Measurements from ENCODE around the gene PDE4A. TPM values are rescaled to one million over a fixed set of nuclear protein-coding genes. Genes with fewer than 3 reads are reported as not detected.
"Not testable (repeated sequence)": the region's sequence is repeated elsewhere in the genome, so short reads cannot be mapped to it uniquely, and the experiment has no call there.

Gene PDE4A
- total RNA-seq, 1 experiment from 2014 or later = 10.4 TPM

DNA sequence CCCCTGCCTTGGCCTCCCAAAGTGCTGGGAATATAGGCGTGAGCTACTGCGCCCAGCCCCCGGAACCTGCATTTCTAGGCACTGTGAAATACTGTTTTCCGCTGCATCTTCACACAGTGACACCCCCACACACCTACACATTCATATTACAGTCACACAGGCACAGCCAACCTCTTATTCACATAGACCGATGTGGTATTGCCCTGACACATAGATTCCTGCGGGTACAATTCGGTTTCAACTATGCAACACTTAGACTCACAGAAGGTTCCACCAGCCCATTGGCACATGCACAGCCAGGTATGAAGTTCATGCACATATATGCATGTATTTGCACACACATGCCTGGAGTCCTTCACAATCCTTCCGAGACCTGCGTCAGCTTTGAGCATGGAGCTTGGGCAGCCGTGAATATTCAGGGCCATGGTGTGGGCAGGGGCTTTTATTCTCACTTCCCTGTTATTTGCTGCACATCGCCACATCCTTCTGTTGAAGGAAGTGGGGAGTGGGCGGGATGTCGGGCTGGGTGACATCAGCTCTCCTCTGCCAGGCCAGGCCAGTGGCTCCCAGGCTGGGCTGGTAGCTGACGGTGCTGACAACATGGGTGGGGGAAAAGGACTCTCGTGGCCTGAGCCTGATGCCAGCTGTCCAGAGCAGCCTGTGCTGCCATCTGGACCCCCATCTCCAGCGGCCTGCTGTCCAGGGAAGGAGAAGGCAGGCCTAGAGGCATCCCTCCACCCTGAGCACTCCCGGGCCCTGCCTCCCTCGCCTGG is 11.6 kb upstream of the PDE4A start:
- Histone ChIP-seq H3K27me3 (ENCODE audit: insufficient read depth, low read depth) (peaks cover 35% of the 10 kb centered on the region; the same call in 1 of the 2 replicates), H2AFZ (no peak overlapping the region), H3K4me2 (no peak overlapping the region), H3K9me3 (ENCODE audit: insufficient read depth, low read depth) (no peaks in the 10 kb centered on the region), H3F3A (ENCODE audit: insufficient read depth, low read depth) (peaks cover 7% of the 10 kb centered on the region; the same call in 1 of the 2 replicates), H3K36me3 (ENCODE audit: low read depth) (no peaks in the 10 kb centered on the region), H3K9me2 (ENCODE audit: insufficient read depth) (no peaks in the 10 kb centered on the region), H4K20me1 (ENCODE audit: insufficient read depth) (no peaks in the 10 kb centered on the region), H3K27ac (no peak overlapping the region), H3K79me2 (ENCODE audit: low read depth) (no peaks in the 10 kb centered on the region), H3K4me3 (no peak overlapping the region), H3K4me1 (replicated peaks; ENCODE audit: insufficient read depth) (peaks cover 7% of the 10 kb centered on the region; the same call in 1 of the 2 replicates)
- BruUV-seq (replicated peaks) = no TSS peak
- intact Hi-C loops (cut with micrococcal nuclease; ENCODE audit: unreplicated experiment) = loop anchor here (10.0 kb wide), 1 partner anchor 66 kb away; no protein-coding TSS in a partner anchor
- POLR2A ChIA-PET (ENCODE audit: unreplicated experiment) = no interaction called here
- CTCF ChIA-PET = no interaction called here
- TF ChIP-seq, protein P1, sequence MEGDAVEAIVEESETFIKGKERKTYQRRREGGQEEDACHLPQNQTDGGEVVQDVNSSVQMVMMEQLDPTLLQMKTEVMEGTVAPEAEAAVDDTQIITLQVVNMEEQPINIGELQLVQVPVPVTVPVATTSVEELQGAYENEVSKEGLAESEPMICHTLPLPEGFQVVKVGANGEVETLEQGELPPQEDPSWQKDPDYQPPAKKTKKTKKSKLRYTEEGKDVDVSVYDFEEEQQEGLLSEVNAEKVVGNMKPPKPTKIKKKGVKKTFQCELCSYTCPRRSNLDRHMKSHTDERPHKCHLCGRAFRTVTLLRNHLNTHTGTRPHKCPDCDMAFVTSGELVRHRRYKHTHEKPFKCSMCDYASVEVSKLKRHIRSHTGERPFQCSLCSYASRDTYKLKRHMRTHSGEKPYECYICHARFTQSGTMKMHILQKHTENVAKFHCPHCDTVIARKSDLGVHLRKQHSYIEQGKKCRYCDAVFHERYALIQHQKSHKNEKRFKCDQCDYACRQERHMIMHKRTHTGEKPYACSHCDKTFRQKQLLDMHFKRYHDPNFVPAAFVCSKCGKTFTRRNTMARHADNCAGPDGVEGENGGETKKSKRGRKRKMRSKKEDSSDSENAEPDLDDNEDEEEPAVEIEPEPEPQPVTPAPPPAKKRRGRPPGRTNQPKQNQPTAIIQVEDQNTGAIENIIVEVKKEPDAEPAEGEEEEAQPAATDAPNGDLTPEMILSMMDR (conservative IDR thresholded peaks at IDR 0.05) = no peak
- no peak for TF ChIP-seq EZH2 (IDR thresholded peaks at IDR 0.05; ENCODE audit: low read depth)
- DNase-seq = no peak

DNA sequence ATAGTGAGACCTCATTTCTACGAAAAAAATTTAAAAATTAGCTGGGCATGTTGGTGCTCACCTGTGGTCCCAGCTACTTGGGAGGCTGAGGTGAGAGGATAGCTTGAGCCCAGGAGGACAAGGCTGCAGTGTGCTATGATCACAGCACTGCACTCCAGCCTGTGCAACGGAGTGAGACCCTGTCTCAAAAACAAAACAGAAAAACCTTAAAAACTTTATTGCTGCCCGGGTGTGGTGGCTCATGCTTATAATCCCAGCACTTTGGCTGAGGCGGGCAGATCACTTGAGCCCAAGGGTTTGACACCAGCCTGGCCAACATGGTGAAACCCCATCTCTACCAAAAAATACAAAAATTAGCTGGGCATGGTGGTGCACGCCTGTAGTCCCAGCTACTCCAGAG is 9.1 kb upstream of the PDE4A start:
- BruUV-seq (replicated peaks); H3K4me1 ChIP-seq (replicated peaks; ENCODE audit: insufficient read depth); H3K4me3 ChIP-seq; H3K9me3 ChIP-seq (ENCODE audit: insufficient read depth, low read depth); DNase-seq; intact Hi-C loops (cut with micrococcal nuclease; ENCODE audit: unreplicated experiment); H2AFZ ChIP-seq; H3K4me2 ChIP-seq; CTCF ChIA-PET; H4K20me1 ChIP-seq (ENCODE audit: insufficient read depth); H3K9me2 ChIP-seq (ENCODE audit: insufficient read depth); H3K36me3 ChIP-seq (ENCODE audit: low read depth); H3K79me2 ChIP-seq (ENCODE audit: low read depth); H3K27ac ChIP-seq: not testable (repeated sequence)
- POLR2A ChIA-PET (ENCODE audit: unreplicated experiment) = interaction anchor here (0.7 kb wide), 1 partner anchor 392 kb away, joined by 3 read pairs; no protein-coding TSS in a partner anchor
- Histone ChIP-seq H3F3A (ENCODE audit: insufficient read depth, low read depth) (peaks cover 21% of the 10 kb centered on the region; the same call in 1 of the 2 replicates), H3K27me3 (ENCODE audit: insufficient read depth, low read depth) (peaks cover 26% of the 10 kb centered on the region; the same call in 1 of the 2 replicates)

DNA sequence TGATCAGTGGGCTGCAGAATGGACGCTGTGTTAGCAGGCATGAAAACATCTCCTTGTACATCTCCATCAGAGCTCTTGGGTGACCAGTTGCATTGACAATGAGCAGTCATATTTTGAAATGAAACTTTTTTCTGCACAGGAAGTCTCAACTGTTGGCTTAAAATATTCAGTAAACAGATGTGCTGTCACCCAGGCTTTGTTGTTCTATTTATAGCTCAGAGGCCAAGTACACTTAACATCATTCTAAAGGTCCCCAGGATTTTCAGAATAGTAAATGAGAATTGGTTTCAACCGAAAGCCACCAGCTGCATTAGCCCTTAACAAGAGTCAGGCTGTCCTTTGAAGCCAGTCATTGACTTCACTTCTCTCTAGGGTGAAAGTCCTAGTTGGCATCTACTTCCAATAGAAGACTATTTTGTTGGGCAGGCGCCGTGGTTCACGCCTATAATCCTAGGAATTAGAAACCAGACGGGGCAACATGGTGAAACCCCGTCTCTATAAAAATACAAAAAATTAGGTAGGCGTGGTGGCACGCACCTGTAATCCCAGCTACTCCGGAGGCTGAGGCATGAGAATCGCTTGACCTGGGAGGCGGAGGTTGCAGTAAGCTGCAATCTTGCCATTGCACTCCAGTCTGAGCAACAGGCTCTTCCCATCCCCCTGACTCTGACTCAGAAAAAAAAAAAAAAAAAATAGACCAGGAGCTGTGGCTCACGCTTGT is 7.9 kb upstream of the PDE4A start:
- no peaks in the 10 kb centered on the region for H4K20me1 ChIP-seq (ENCODE audit: insufficient read depth)
- no peak for DNase-seq
- ChIA-PET CTCF (interaction anchor here (0.6 to 0.7 kb wide), 5 partner anchors 11 to 287 kb away, joined by 4 to 11 read pairs (median 6); no protein-coding TSS in a partner anchor), POLR2A (ENCODE audit: unreplicated experiment) (no interaction called here)
- no peaks in the 10 kb centered on the region for H3K36me3 ChIP-seq (ENCODE audit: low read depth)
- H3F3A ChIP-seq (ENCODE audit: insufficient read depth, low read depth) = peaks cover 20% of the 10 kb centered on the region; the same call in 1 of the 2 replicates
- H2AFZ ChIP-seq = no peak overlapping the region
- no peak overlapping the region for H3K4me2 ChIP-seq
- H3K27me3 ChIP-seq (ENCODE audit: insufficient read depth, low read depth) = peaks cover 27% of the 10 kb centered on the region; the same call in 1 of the 2 replicates
- H3K79me2 ChIP-seq (ENCODE audit: low read depth) = no peaks in the 10 kb centered on the region
- no peak overlapping the region for H3K4me3 ChIP-seq
- no peaks in the 10 kb centered on the region for H3K9me2 ChIP-seq (ENCODE audit: insufficient read depth)
- H3K9me3 ChIP-seq (ENCODE audit: insufficient read depth, low read depth) = 0 out of 2 replicates have a peak, but pooled peaks cover 3% of the 10 kb centered on the region
- intact Hi-C loops (cut with micrococcal nuclease; ENCODE audit: unreplicated experiment) = no loop called here
- BruUV-seq (replicated peaks) = no TSS peak
- no peak for TF ChIP-seq EZH2 (IDR thresholded peaks at IDR 0.05; ENCODE audit: low read depth)
- TF ChIP-seq, protein P1 (conservative IDR thresholded peaks at IDR 0.05) = no peak
- peaks cover 5% of the 10 kb centered on the region; the same call in 1 of the 2 replicates for H3K4me1 ChIP-seq (replicated peaks; ENCODE audit: insufficient read depth)
- no peak overlapping the region for H3K27ac ChIP-seq

Data from PC-9 (cell line).